Astrocyte of the cerebellum (primary cell): ENCODE results near the gene PPP1R1B.

Experiments used
- DNase-seq: peaks from one replicate; pipeline ENCODE4 v3.0.0-alpha.2; 2011; ENCODE audit warnings: low read depth
- H3K4me3 ChIP-seq: 2 replicates; pipeline ENCODE4 v1.5.1; 2011; ENCODE audit warnings: mild to moderate bottlenecking, low read depth, low read length, moderate library complexity
- in situ Hi-C: cut with HindIII; loops from 2 replicates; pipeline ENCODE4 v1.10.0; 2017; ENCODE audit warnings: low sequenced_read_pairs
- TF ChIP-seq, protein P1 (sequence below): IDR thresholded peaks from 2 replicates; pipeline ENCODE4 v1.5.1; 2012; ENCODE audit warnings: low read length, low read depth, moderate library complexity, mild to moderate bottlenecking; ENCODE audit errors: missing control alignments

Gene PPP1R1B

DNA sequence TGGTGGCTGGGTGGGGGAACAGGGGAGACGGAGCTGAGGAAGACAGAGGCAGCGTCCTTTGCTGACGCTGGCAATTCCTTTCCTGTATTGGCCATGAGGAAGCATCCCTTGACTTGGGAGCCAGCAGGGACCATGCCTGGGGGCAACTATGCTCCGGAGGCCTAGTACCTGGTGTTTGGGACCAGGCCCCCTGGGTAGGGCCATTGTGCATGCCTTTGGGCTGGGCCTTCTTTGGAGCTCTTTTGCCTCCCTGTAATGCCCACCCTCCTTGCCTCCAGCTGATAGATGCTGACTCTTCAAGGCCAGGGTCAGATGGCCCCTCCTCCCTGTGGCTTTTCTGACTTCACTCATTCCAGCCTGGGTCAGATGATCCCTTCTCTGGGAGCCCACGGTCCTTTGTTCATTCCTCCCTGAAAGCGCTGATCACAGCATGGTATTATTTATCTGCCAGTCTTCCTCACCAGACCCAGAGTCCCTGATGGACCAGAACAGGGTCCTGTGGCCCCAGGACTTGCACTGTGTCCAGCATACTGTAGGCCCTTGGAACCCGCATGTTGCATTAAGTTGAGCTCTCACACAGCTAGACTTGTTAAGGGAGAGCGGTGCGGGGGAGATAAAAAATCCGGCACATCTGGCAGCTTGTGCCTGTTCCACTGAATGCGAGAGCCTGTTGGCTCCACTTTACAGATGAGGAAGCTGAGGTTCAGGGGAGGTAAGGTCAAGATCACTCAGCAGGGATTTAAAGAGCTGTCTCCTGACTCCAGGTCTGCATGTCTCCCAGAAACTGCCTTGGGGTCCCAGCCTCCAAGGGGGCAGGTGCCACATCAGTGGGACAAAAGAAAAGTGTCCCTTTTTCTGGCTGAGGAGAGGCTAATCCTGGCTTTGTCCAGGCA, 13.1 kb downstream of the PPP1R1B start:
- DNase-seq: no peak

DNA sequence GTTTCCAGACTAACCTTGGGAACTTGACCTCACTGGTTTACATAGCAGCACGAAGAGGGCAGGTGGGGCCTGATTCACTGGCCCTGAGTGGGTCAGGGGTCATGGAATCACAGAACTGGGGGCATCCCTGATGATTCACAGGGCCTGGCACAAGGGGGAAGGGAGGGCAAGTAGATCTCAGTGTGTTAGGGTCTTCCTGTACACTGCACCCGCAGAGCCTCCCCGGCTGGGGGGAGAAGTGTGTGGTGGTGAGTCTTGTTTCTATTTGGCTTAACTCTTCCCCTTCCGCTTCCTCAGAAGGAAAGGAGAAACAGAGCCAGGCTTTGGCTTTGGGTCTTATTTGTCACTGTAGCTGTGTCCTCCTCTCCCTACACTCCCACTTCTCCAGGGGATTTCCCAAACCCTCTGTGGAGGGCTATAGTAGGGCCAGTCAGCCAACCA, 13.9 kb downstream of the PPP1R1B start:
- in situ Hi-C loops: no loop called here
- no peak for DNase-seq
- H3K4me3 ChIP-seq: no peak overlapping the region
- TF ChIP-seq, protein P1, sequence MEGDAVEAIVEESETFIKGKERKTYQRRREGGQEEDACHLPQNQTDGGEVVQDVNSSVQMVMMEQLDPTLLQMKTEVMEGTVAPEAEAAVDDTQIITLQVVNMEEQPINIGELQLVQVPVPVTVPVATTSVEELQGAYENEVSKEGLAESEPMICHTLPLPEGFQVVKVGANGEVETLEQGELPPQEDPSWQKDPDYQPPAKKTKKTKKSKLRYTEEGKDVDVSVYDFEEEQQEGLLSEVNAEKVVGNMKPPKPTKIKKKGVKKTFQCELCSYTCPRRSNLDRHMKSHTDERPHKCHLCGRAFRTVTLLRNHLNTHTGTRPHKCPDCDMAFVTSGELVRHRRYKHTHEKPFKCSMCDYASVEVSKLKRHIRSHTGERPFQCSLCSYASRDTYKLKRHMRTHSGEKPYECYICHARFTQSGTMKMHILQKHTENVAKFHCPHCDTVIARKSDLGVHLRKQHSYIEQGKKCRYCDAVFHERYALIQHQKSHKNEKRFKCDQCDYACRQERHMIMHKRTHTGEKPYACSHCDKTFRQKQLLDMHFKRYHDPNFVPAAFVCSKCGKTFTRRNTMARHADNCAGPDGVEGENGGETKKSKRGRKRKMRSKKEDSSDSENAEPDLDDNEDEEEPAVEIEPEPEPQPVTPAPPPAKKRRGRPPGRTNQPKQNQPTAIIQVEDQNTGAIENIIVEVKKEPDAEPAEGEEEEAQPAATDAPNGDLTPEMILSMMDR: no peak

More for the DNA sequence above, 13.1 kb downstream of the PPP1R1B start:
- H3K4me3 ChIP-seq: no peak overlapping the region
- TF ChIP-seq, protein P1: no peak
- in situ Hi-C loops: no loop called here

DNA sequence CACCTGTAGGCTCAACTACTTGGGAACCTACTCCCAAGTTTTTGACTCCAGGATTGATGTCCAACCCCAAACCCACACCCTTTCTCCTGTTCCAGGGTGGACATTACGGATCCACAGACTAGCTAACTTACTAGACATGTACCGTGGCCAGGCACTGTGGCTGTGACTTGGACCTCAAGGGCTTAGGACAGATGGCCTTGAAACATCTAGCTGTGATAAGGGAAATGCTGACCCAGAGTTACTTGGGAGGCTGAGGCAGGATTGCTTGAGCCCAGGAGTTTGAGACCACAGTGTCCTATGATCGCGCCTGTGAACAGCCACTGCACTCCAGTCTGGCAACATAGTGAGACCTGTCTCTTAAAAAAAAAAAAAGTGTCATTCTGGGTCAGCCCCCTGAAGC, 14.3 kb downstream of the PPP1R1B start:
- H3K4me3 ChIP-seq: no peak overlapping the region
- no peak for DNase-seq
- in situ Hi-C loops: no loop called here
- TF ChIP-seq, protein P1: no peak

DNA sequence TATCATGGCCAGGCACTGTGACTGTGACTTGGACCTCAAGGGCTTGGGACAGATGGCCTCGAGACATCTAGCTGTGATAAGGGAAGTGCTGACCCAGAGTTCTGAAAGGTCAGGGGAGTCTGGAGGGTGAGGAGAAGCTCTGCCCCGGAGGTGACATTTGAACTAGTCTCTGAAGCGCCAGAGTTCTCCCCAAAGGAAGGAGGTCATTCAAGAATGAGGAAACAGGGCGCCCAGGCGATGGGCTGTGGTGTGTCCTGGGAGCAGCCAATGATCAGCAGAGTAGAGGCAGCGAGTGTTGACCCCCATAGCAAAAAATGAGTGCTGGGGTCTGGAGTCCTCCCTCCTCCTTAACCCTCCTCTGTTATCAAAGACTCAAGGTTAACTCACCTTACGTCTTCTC, 15.1 kb downstream of the PPP1R1B start:
- TF ChIP-seq, protein P1: no peak
- H3K4me3 ChIP-seq: no peak overlapping the region

DNA sequence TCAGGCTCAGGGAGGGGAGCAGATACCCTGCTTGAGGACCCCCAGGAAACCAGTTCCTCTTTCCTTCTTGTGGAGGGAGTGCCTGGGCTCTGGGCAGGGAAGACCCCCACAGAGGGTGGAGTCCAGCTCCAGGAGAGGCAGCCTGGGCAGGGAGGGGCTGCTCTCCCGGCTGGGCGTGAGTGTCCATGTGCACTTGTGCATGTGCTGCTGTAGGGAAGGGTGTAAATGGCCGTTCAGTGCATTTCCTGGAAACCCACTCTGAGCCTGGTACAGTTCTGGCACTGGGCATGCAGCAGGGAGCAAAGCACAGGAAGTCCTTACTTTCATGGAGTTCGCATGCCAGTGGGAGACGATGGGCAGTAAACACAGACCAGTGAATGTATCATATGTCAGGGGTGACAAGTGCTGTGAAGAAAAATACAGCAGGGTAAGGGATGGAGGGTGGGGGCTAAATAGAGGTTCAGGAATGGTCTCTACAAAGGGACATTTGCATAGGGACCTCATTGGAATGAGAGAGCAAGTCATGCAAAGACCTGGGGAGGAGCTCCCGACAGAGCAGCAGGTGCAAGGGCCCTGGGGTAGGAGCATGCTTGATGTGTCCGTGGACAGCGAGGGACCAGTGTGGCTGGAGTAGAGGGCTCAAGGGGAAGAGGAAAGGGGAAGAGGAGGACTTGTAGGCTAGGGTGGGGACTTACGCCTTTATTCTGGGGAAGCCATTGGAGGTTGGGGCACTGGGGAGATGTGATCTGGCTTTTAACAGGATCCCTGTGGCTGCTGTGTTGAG, 15.7 kb downstream of the PPP1R1B start:
- TF ChIP-seq, protein P1: no peak
- H3K4me3 ChIP-seq: no peak overlapping the region
- in situ Hi-C loops: no loop called here
- DNase-seq: no peak

More for the DNA sequence above, 15.1 kb downstream of the PPP1R1B start:
- in situ Hi-C loops: no loop called here
- no peak for DNase-seq

DNA sequence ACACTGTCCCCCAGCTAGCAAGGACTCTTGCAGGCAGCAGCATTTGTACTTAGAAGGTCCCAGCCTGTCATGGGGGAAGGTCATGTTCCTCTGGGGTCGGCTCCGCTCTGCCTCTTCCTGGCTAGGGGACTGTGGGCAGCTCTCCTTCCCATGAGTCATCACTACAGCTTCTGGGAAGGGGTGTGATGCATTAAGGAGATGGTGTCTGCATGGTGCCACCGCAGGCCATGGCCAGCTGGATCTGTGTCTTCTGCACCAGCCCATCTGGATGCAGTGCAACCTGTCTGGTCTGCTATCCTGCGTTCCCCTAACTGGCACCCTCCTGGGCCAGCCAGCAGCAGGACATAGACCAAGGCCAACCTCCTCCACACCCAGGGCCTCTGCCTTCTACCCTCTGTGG, 16.5 kb downstream of the PPP1R1B start:
- in situ Hi-C loops: no loop called here
- TF ChIP-seq, protein P1: no peak
- H3K4me3 ChIP-seq: no peak overlapping the region
- DNase-seq: no peak
